CD4-positive, alpha-beta T cell treated with Interleukin-21 for 1 hour (primary cell): ENCODE results near the gene FAM83G.
"Not testable (repeated sequence)": the region's sequence is repeated elsewhere in the genome, so short reads cannot be mapped to it uniquely, and the experiment has no call there.

Experiments
- DNase-seq: peaks from one replicate; pipeline ENCODE4 v3.0.0-alpha.2; 2020

The FAM83G gene

DNA sequence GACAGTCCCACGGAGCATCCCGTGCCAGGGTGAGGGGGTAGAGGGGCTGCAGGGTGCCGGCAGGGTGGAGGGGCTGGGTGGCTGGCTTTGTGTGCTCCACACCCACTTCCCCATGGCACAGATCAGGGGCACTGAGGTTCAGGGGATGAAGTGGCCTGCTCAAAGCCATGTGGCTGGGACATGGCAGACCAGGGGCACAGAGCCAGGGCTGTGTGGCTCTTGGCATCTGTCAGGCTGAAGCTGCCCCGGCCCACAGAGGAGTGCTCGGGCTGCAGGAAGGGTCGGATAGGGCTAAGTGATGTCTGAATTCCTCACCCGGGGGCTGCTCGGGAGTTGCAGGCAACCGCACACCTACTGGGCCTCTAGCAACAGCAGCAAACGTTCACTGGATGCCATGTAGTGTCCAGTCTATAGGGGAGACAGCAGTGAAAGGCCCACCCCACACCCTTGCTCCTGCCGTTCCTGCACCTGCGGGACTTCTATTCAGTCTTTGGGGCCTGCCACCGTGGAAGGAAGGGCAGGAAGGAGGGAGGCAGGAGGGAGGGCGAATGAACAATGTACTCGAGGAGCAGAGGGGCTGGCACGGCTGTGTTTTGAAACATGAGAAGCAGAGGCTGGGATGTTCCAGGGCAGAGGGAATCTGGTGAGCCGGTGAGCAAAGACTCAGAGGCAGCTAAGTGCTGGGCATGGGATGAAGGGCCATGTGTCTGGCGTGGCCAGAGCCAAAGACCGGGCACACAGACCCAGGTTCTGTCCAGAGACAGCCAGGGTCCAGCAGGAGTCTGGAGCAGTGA lies 37.5 kb downstream of the FAM83G start:
- no peak for DNase-seq

DNA sequence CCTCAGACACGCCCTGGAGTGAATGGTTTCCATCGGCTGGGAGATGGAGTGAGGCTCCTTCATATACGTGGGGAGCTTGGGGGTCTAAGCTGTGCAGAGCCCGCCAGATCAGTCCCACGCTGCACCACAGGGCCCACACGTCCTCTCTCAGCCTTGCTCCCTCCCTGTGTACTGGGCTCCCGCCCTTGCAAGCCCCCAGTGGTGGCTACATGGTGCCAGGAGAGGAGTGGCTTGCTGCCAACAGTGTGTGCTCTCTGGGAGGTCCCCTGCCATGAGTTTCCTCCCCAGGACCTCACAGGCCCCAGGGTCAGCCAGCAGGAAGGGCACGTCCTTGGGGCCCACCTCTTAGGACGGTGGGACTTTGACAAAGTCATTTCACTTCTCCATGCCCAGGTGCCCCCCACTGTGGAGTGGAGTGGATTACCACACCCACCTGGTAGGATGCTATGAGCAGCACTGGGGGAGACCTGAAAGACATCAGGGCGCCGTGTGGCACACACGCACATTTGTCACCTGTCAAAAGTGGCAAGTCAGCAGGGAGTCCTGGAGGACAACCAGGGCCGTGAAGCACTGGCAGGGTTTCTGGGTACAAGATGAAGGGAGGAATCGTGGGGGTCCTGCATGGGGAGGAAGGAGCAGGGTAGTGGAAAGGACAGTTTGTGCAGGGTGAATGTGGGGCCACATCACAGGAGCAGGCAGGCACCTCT lies 38.9 kb downstream of the FAM83G start:
- DNase-seq: no peak

DNA sequence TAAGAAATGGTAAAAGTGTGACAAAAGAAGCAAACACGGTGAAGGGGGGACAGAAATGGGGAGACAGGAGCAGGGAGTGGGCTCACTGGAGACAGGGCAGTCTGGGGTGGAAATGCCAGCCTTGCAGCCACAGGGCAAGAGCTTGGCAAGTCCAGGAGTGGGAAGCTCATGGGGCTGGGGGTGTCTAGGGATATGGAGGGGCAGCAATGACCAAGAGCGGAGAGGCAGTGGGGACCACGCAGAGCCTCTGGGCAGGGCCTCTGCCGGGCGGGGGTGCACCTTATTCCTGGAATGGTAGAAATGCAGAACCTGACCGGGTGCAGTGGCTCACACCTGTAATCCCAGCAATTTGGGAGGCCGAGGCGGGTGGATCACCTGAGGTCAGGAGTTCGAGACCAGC lies 40.0 kb downstream of the FAM83G start:
- DNase-seq: no peak

DNA sequence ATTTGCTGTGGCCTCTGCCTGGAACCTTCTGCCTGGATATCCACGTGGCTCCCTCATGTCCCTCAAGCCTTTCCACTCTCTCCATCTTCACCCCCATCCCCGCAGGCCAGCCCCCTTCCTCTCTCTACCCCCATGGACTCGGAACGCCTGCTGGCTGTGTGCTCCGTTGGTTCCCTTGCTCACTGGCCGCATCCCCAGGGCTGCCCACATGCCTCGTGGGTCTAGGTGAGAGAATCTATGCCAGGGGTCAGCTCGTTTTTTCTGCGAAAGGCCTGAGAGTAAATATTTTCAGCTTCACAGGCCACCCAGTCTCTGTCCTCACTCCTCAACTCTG lies 40.6 kb downstream of the FAM83G start:
- DNase-seq: no peak

DNA sequence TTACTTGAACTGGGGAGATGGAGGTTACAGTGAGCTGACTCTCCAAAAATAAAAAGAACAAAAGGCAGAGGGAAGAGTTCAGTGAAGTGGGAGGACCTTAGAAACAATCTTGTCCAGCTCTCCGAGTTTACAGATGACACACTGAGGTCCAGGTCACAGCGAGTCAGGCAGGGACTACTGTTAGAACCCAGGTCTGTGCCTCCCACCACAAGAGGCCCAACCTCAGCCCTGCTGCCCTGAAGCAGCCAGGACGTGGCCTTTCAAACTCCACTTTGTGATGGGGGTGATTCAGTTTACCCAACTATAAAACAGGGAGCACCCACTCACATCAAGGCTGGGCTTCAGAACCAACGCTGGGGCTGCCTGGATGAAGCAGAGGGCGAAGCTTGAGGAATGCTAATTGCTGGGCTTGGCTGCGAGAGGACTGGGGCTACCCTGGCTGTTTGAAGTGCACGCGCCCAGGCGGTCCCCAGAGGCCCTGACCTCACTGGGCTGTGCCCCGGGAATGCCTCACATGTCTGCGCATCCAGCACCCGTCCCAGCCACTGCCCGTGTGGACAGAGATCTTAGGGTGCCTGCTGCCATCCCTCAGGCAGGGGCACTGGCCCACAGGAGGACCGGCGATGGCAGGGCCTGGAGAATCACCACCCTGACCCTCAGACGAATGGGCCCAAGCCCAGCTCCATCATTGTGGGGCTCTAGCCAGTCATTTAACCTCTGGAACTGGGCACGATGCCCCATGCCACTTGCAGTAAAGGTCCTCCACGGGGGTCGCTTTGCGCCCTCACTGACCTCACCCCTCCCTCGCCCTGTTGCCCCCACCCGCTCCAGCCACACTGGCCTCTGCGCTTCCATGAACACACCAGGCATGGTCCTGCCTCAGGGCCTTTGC lies 41.2 kb downstream of the FAM83G start:
- DNase-seq: no peak

DNA sequence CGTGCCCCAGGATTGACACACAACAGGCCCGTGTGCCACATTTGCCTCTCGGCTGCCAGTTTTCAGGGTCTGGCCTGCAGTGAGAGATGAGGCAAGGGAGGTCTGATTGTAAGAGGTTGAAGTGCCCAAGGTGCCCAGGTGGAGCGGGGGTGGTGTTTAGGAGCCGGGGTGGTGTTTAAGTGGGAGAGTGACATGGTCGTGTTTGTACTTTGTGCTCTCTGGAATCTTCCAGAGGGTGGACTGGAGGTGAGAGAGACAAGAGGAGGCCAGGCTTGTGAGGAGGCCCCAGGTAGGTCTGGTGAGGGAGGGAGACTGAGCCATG lies 42.1 kb downstream of the FAM83G start:
- DNase-seq: no peak

DNA sequence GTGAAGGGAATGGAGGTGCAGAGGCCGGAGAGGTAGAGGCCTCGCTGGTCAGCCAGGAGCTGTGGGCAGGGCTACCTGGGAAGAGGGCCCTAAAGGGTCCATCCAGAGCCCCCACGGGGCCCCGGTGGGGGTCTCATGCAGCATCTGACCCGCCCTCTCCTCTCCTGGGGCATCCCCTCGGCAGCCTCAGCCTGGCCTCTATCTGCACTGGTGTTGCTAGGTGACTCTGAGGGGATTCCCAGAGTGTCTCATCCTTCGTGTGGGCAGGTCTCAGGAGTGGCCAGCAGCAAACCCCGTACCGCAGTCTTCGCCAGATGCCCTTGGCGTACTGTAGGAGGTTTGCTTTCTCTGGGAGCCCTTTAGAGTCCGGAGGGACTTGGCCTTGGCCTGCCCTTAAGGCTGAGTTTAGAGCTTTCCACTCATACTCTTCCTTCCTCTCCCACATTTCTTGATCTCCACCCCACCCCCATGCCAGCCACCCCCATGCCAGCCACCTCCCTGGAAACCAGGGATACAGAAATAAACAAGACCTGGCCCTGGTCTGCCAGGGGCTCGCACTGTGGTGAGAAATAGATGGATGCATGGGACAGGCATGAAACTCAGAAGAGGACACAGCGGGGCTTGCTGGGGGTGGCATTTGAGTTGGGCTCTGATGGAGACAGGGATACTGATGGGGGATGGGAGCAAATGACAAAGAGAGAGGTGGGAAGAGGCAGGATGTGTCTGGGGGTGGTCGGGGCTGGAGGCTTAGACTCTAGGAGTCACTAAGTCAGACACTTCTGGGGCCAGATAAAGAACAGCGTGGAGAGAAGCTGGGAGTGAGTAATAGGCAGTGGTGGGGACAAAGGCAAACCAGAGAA lies 42.7 kb downstream of the FAM83G start:
- peak; percentile 6 for DNase-seq

DNA sequence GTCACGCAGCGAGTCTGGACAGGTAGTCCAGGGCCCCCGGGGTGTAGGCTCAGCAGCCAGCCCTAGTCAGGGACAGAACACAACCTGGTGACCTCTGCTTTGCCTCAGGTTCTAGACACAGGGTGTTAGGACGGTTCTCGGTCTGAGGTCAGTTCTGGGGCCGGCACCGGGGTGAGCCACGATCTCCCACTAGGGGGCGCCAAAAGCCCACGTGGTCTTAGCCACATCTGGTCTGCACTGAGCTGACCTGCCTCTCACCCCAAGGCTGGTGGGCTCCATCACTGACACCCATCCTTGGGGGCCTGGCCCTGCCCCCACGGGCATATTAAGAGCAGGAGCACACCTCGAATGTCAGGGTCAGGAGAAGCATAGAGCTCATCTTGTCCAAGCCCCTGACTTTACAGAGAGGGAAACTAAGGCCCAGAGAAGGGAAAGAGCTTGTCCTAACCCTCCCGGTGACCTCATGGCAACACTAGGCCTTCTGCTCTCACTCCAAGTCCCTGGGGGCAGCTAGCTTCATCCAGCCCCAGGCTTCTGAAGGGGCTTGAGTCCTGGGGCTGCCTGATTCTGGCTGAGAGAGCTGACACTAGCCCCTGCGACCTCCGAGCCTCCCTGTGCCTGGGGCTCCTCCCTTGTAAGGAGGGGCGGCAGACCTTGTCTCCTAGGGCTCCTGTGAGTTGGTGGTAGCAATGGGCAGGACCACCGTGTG lies 43.6 kb downstream of the FAM83G start:
- DNase-seq: peak; percentile 73

DNA sequence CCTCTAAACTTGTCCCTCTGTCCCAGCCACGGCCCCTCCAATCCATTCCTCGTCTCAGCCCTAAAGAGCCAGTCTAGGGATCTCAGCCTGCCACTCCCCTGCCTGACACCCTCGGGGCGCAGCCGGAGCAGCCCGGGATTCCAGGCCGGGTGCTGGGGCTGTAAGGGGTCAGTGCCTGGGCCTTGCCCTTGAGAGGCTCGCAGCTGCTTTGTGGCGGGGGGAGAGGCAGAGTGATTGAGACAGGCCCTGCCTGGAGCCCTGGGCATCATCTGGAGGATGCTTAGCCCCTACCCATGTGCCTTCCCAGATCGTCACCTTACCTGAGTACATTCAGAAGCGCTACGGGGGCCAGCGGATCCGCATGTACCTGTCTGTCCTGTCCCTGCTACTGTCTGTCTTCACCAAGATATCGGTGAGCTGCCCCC lies 44.3 kb downstream of the FAM83G start:
- DNase-seq: no peak

DNA sequence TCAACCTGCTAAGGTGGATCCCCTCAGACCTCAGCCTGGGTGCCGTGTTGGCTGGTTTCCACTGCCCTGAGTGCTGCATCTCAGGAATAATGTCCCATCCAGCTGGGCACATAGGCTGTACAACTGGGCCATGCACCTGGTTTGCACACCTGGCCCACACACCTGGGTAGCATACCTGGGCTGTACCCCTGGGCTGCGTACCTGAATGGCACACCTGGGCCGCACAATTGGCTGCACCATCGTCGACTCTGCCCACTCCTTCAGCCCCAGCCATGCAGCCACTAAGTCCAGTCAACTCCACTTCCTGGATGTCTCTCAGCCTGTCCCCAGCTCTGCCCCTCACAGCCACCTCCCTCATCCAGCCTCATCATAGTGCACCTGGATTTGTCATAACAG lies 44.7 kb downstream of the FAM83G start:
- no peak for DNase-seq

DNA sequence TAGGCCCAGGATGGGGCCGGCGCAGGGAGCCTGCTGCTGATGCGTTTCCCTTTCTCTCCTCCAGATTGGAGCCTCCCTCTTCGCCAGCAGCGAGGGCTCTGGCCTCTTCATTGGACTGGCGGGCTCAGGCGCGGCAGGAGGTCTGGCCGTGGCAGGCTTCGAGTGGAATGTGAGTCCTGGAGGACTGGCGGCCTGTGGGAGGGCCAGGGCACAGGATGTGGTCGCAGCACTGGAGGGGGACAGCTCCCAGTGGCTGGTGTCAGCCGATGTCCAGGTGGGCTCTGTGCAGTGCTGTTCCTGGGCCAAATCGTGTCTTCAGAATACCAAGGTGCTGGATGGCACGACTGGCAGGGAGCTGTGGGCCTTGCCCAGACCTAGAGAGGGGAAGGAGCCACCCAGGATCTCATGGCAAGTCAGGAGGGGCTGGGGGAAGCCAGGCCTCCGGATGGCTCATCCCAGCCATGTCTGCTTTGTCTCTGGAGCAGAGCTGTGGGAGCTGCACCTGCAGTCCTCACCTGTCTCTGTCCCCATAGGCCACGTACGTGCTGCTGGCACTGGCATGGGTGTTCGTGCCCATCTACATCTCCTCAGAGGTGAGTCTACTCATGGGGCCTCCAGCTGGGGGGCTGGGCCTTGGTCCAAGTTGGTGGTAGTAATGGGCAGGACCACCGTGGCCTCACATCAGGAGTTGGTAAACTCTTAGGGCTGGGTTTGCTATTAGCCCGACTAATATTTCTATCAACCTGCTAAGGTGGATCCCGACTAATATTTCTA lies 45.3 kb downstream of the FAM83G start:
- DNase-seq: no peak

DNA sequence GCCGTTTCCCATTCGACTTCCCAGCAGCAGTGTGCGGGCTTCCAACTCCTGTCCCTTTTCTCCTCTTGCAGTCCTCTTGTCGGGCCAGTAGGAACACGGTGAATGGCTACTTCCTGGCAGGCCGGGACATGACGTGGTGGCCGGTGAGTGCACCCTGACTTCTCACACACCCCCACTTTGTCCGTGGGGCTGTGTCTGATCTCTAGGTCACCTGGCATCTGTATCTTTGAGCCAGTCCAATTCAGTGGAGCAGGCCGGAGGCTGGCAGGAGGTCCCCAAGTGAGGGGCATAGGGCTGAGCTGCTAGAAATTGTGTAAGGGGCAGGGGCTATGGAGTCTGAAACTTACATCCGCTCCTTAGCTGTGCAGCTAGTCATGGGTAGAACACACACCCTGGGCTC lies 46.0 kb downstream of the FAM83G start:
- no peak for DNase-seq

DNA sequence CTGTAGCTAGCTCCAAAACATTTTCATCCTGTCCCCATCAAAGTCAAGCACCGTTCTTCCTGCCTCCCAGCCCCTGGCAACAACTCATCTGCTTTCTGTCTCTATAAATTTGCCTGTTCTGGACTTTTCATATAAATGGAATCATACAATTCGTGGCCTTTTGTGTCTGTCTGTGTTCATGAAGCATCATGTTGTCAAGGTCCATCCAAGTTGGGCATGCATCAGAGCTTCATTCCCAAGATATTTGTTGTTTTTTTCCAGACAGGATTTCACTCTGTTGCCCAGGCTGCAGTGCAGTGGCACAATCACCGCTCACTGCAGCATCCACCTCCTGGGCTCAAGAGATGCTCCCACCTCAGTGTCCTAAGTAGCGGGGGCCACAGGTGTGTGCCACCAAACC lies 46.7 kb downstream of the FAM83G start:
- DNase-seq: no peak

DNA sequence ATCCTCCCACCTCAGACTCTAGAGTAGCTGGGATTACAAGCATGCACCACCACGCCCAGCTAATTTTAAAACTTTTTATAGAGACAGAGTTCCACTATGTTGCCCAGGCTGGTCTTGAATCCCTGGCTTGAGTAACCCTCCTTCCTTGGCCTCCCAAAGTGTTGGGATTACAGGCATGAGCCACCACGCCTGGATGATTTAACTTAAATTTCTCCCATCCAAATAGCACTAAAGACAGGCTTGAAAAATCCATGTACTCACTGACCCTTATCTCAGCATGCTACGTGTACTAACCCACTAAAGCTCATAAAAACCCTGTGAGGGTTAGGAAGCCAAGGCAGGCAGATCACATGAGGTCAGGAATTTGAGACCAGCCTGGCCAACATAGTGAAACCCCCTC lies 48.0 kb downstream of the FAM83G start:
- DNase-seq: no peak

DNA sequence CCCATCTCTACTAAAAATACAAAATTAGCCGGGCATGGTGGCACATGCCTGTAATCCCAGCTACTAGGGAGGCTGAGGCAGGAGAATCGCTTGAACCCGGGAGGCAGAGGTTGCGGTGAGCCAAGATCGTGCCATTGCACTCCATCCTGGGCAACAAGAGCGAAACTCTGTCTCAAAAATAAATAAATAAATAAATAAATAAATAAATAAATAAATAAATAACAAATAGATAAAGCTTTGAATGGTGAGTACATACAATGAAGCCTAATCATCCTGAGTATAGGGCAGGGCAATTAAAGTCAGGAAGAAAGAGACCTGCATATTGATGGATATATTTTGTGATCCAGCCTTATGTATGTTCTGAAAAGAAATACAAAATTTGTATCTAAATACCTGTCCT lies 48.5 kb downstream of the FAM83G start:
- not testable (repeated sequence) for DNase-seq

DNA sequence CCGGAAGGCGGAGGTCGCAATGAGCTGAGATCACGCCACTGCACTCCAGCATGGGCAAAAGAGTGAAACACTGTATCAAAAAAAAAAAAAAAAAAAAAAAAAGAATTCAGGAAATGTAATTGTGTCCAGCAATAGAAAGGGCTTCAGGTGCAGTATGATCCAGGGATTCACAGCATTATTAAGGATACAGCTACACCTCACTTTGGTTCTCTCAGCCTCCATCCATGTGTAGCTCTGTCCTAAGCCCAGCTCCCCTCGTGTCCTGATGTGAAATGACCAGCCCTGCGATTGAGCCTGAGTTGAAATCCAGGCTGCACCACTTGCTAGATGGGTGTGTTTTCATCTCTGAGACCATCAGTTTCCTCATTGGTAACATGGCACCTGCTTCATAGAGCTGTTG lies 49.6 kb downstream of the FAM83G start:
- DNase-seq: no peak

DNA sequence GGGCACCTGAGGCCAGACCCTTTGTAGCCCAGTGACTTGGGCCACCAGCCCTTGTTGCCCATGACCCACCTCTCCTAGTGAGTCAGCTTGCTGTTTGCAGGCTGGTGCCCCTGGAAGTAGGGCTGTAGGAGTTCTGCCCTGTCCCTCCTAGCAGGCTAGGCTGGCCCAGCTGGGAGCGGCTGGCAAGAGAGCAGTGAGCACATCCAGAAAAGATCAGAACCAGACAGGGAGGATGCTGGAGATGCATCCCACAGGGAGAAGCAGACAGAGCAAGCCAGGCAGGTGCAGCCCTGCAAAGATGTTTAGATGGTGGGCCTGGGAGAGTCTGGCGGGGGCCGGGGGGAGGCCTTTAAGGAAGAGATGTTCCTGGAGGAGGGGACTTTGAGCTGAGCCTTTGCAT lies 50.2 kb downstream of the FAM83G start:
- no peak for DNase-seq

DNA sequence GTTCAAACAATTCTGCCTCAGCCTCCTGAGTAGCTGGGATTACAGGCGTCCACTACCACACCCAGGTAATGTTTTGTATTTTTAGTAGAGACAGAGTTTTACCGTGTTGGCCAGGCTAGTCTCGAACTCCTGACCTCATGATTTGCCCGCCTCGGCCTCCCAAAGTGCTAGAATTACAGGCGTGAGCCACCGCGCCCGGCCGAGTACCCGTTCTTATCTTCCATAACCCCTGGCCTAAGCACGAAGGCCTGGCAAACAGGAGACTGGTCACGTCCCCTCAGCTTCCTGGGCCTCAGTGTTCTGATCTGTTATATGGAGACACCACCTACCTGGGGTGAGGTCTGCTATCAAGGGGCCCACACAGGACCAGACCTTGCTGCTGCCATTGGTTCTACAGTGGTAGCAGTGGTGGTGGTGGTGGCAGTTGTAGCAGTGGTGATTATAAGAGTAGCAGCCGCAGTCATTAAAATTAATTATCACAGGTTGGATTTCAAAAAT lies 51.3 kb downstream of the FAM83G start:
- DNase-seq: no peak

DNA sequence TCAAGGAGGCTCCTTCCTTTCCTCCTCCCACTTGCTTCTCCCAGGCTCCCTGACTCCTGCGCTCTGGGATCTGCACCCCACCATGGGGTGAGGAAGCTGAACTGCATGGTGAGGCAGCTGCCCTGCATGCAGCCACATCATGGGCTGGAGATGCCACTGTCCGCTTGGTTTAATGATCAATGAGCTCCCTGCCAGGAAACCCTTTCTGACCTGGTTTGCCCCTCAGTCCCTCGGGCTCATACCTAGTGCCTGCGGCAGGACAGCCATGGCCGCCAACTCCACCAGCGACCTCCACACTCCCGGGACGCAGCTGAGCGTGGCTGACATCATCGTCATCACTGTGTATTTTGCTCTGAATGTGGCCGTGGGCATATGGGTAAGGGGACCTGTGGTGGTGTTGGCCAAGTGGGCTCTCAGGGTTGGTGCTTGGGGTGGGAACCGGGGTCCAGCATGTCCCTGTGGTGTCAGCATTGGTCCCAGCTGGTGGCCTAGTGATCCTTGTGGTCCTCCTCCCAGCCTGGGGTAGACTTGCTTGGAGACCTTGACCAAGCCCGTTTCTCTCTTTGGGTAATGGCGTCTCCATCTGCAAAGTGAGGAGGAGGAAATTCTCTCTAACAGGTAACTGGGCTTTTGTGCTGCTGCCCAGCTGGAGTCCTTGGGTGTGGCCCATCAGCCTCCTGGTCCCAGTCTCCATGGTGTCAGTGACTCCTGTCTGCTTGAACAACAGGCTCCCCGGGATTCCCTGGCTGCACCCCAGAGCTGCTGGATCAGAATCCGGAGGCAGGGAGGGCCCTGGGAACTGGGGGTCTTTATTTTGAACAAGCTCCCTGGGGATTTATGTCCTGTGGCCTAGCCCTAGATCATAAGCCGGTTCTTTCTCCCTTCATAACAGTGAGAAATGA lies 52.4 kb downstream of the FAM83G start, which contains the start of gene SLC5A10:
TSS of gene SLC5A10 (plus strand) at position 225 of the 902 bp plus-strand sequence. CDS start at position 266, 41 bp downstream.
- DNase-seq: no peak
